GM21390 (cell line): ENCODE results near the gene KRT37.

ENCODE experiments used
- ATAC-seq: cut with Tn5 transposase; IDR thresholded peaks from one replicate; pipeline ENCODE4 v1.9.1; 2021; ENCODE audit not compliant: unreplicated experiment

KRT37 gene

GRCh38 chr17:41377546-41377945 lies 46.8 kb downstream of the KRT37 start:
- no peak for ATAC-seq
